Stimulated activated CD8-positive, alpha-beta memory T cell treated with anti-CD3 and anti-CD28 coated beads, Interleukin-15, amount 100 ng/mL, for 1 hour (primary cell): ENCODE data around the gene DDX6.
"Not testable (repeated sequence)": the region's sequence is repeated elsewhere in the genome, so short reads cannot be mapped to it uniquely, and the experiment has no call there.

Source experiments
- DNase-seq: peaks from one replicate; pipeline ENCODE4 v3.0.0-alpha.2; 2020; ENCODE audit warnings: low read depth

The DDX6 gene

GRCh38 chr11:118791111-118791960 is at the start of gene DDX6:
DDX6 (minus strand) TSS chr11:118791164; CDS start chr11:118786251, 4,913 bp downstream.
- DNase-seq: peak; percentile 80

- DNase-seq: no peak
These were observed 48.1 kb upstream of the DDX6 start for GRCh38 chr11:118838905-118839553.

- no peak for DNase-seq
These were observed 46.9 kb upstream of the DDX6 start for GRCh38 chr11:118837868-118838267.

GRCh38 chr11:118834427-118835028 is 43.6 kb upstream of the DDX6 start:
- DNase-seq: no peak

GRCh38 chr11:118827118-118827517 is 36.2 kb upstream of the DDX6 start:
- DNase-seq: no peak

GRCh38 chr11:118822936-118823510 is 32.1 kb upstream of the DDX6 start:
- DNase-seq: not testable (repeated sequence)

- no peak for DNase-seq
These were observed 29.7 kb upstream of the DDX6 start for GRCh38 chr11:118820412-118821357.

GRCh38 chr11:118820025-118820379 is 29.0 kb upstream of the DDX6 start:
- not testable (repeated sequence) for DNase-seq

GRCh38 chr11:118819334-118820024 is 28.5 kb upstream of the DDX6 start:
- DNase-seq: no peak

GRCh38 chr11:118818130-118818529 is 27.2 kb upstream of the DDX6 start:
- no peak for DNase-seq

GRCh38 chr11:118813551-118813950 is 22.6 kb upstream of the DDX6 start:
- DNase-seq: no peak

- no peak for DNase-seq
These were observed 21.5 kb upstream of the DDX6 start for GRCh38 chr11:118812485-118812884.

GRCh38 chr11:118807800-118808778 is 17.1 kb upstream of the DDX6 start:
- DNase-seq: no peak

- no peak for DNase-seq
These were observed 15.4 kb upstream of the DDX6 start for GRCh38 chr11:118806400-118806799.

- DNase-seq: no peak
These were observed 13.1 kb upstream of the DDX6 start for GRCh38 chr11:118804094-118804493.

GRCh38 chr11:118799372-118799771 is 8.4 kb upstream of the DDX6 start:
- DNase-seq: no peak

GRCh38 chr11:118797510-118797909 is 6.5 kb upstream of the DDX6 start:
- DNase-seq: no peak

- DNase-seq: peak; percentile 30
These were observed 1.7 kb upstream of the DDX6 start for GRCh38 chr11:118792570-118793124.

- DNase-seq: no peak
These were observed 1.1 kb upstream of the DDX6 start for GRCh38 chr11:118791961-118792569.
